GM12892 (cell line): ENCODE measurements around the gene LRMDA.

ENCODE experiments used
- POLR2A ChIP-seq: IDR thresholded peaks from 2 replicates; pipeline ENCODE4 v1.6.1; 2011; ENCODE audit warnings: low read depth, low read length, control low read depth
- POLR2AphosphoS5 ChIP-seq: IDR thresholded peaks from 2 replicates; pipeline ENCODE4 v1.6.1; 2011; ENCODE audit warnings: low read depth, low read length, control low read depth
- TAF1 ChIP-seq: IDR thresholded peaks from 2 replicates; pipeline ENCODE4 v1.6.1; 2011; ENCODE audit warnings: low read depth, mild to moderate bottlenecking, control low read depth, low read length, borderline replicate concordance

GRCh38 chr10:75469006-75469616, 37.7 kb downstream of the LRMDA start:
- TF ChIP-seq TAF1 (no peak), POLR2A (no peak), POLR2AphosphoS5 (no peak)
